K562 (cell line): Measurements from ENCODE around the gene ZNF133. TPM values are rescaled to one million over a fixed set of nuclear protein-coding genes. Genes with fewer than 3 reads are reported as not detected.

Experiments
- ATAC-seq: fragments of 200-7000 bp; cut with Tn5 transposase; 3 replicates; pipeline ENCODE4 v1.9.1; 2020; ENCODE audit warnings: moderate library complexity
- BruUV-seq: library from RNA; stranded (reverse); fragments of 400-500 nt; replicated peaks from 2 replicates; lab custom pipeline; 2021; lab: Mats Ljungman, UMichigan
- CTCF ChIA-PET: fragments of 300-600 bp; formaldehyde crosslinking; extraction: SDS; loops from one replicate; lab custom pipeline; 2021; ENCODE audit warnings: low intra/inter-chr PET ratio; lab: Yijun Ruan, JAX
- POLR2A ChIA-PET: fragments of 300-600, 350-650 bp; sonication (Branson Sonifier 250); formaldehyde crosslinking; extraction: SDS; loops from one replicate; lab custom pipeline; 2021; ENCODE audit warnings: antibody characterized with exemption, inconsistent platforms; lab: Yijun Ruan, JAX
- DNase-seq, 4 experiments: peaks; one replicate each; pipeline versions ENCODE4 v3.0.0 to v3.0.0-alpha.2; 2011 to 2018; ENCODE audit warnings: low spot score in 3 of 4, mixed read lengths in 3 of 4; ENCODE audit errors: extremely low read depth in 1 of 4
- FAIRE-seq: peaks from 2 replicates; lab custom pipeline; 2011; peaks lifted over from hg19 to GRCh38; lab: Jason Lieb, UNC
- H2AFZ ChIP-seq: 2 replicates; pipeline ENCODE4 v1.6.0; 2011; ENCODE audit warnings: low read depth, low read length, control low read depth, inconsistent platforms
- H3K27ac ChIP-seq: fragments of 200-600 bp; 3 replicates; pipeline ENCODE4 v1.8.0; 2011; ENCODE audit warnings: low read depth, mild to moderate bottlenecking, control low read depth, inconsistent platforms, low read length, moderate library complexity, mixed read lengths; ENCODE audit errors: extremely low read depth
- H3K27me3 ChIP-seq, 2 experiments: fragments of 300-600 bp in 1 of 2; 2 replicates in 1 of 2; 3 replicates in 1 of 2; pipeline versions ENCODE4 v1.6.0 to v1.8.0; 2011; ENCODE audit warnings: inconsistent platforms in 2 of 2, low read length in 2 of 2, mild to moderate bottlenecking in 1 of 2, mixed read lengths in 1 of 2, moderate library complexity in 1 of 2; ENCODE audit not compliant: control insufficient read depth in 2 of 2, insufficient read depth in 2 of 2
- H3K36me3 ChIP-seq: fragments of 300-600 bp; 3 replicates; pipeline ENCODE4 v1.8.0; 2011; ENCODE audit warnings: mild to moderate bottlenecking, low read length, inconsistent platforms; ENCODE audit not compliant: control insufficient read depth, insufficient read depth
- H3K4me1 ChIP-seq, 2 experiments: fragments of 200-600 bp in 1 of 2; replicated peaks in 1 of 2; 2 replicates in 1 of 2; 3 replicates in 1 of 2; pipeline versions ENCODE4 v1.5.1 to v1.8.0; 2011; ENCODE audit warnings: inconsistent platforms in 2 of 2, low read length in 2 of 2, mild to moderate bottlenecking in 1 of 2, mixed read lengths in 1 of 2, moderate library complexity in 1 of 2; ENCODE audit not compliant: control insufficient read depth in 2 of 2, insufficient read depth in 2 of 2
- H3K4me2 ChIP-seq: 2 replicates; pipeline ENCODE4 v1.6.1; 2011; ENCODE audit warnings: low read length, control low read depth, inconsistent platforms, mixed read lengths; ENCODE audit not compliant: insufficient read depth
- H3K4me3 ChIP-seq: fragments of 200-600 bp; sonication (generic), shearing (Covaris generic); 2 replicates; pipeline ENCODE4 v1.5.1; 2016; ENCODE audit warnings: control low read depth, inconsistent platforms
- H3K79me2 ChIP-seq: fragments of 200-600 bp; 3 replicates; pipeline ENCODE4 v1.8.0; 2011; ENCODE audit warnings: low read length, inconsistent platforms; ENCODE audit not compliant: control insufficient read depth, insufficient read depth
- H3K9ac ChIP-seq, 2 experiments: 2 replicates each; pipeline versions ENCODE4 v1.6.0 to v1.6.1; 2011; ENCODE audit warnings: low read depth in 2 of 2, low read length in 2 of 2, control low read depth in 1 of 2, inconsistent platforms in 1 of 2, mild to moderate bottlenecking in 1 of 2, mixed read lengths in 1 of 2; ENCODE audit not compliant: insufficient read depth in 1 of 2
- H3K9me1 ChIP-seq: one replicate; pipeline ENCODE4 v1.6.0; 2011; ENCODE audit warnings: inconsistent platforms, mild to moderate bottlenecking, low read length, moderate library complexity; ENCODE audit not compliant: control insufficient read depth, insufficient read depth
- H3K9me3 ChIP-seq: replicated peaks from 2 replicates; pipeline ENCODE4 v1.5.1; 2011; ENCODE audit warnings: low read depth, low read length, inconsistent platforms; ENCODE audit not compliant: control insufficient read depth, insufficient read depth
- H4K20me1 ChIP-seq: replicated peaks from 2 replicates; pipeline ENCODE4 v1.6.1; 2011; ENCODE audit warnings: low read length, inconsistent platforms, mixed read lengths; ENCODE audit not compliant: control insufficient read depth, insufficient read depth
- BCL6 ChIP-seq: fragments of 250-450 bp; sonication (Bioruptor Pico); IDR thresholded peaks from 2 replicates; pipeline ENCODE4 v1.4.0; 2020
- CBX2 ChIP-seq: fragments of 200-600 bp; sonication (generic); IDR thresholded peaks from one replicate; pipeline ENCODE4 v1.6.1; 2012; ENCODE audit warnings: mild to moderate bottlenecking, low read length, inconsistent platforms; ENCODE audit not compliant: insufficient read depth, poor library complexity, severe bottlenecking
- CHCHD3 ChIP-seq: fragments of 250-450 bp; sonication (Bioruptor Pico); IDR thresholded peaks from 2 replicates; pipeline ENCODE4 v2.1.2; 2022; ENCODE audit warnings: mild to moderate bottlenecking
- E2F1 ChIP-seq: sonication (generic); formaldehyde crosslinking; IDR thresholded peaks from 2 replicates; pipeline ENCODE4 v1.8.1; 2023; ENCODE audit warnings: mild to moderate bottlenecking, missing genetic modification reagents, moderate library complexity
- FIP1L1 ChIP-seq: fragments of 200-400 bp; formaldehyde crosslinking; IDR thresholded peaks from 2 replicates; pipeline ENCODE4 v1.6.1; 2018; ENCODE audit warnings: mild to moderate bottlenecking, low read depth, low read length; ENCODE audit not compliant: poor library complexity, severe bottlenecking
- HIVEP1 ChIP-seq: fragments of 250-450 bp; sonication (Bioruptor Pico); IDR thresholded peaks from 2 replicates; pipeline ENCODE4 v1.4.0; 2020; ENCODE audit warnings: mild to moderate bottlenecking
- KDM4B ChIP-seq, 2 experiments: fragments of 450-650 bp in 1 of 2; sonication (generic) in 1 of 2; IDR thresholded peaks; 2 replicates each; pipeline ENCODE4 v1.6.1; 2016 to 2017; ENCODE audit warnings: borderline replicate concordance in 2 of 2, antibody characterized with exemption in 1 of 2, low read depth in 1 of 2, mild to moderate bottlenecking in 1 of 2
- MXI1 ChIP-seq: IDR thresholded peaks from 2 replicates; pipeline ENCODE4 v1.6.1; 2011; ENCODE audit warnings: low read depth, mild to moderate bottlenecking, improper control_type of control experiment, low read length
- PML ChIP-seq: IDR thresholded peaks from 2 replicates; pipeline ENCODE4 v1.6.1; 2012; ENCODE audit warnings: low read length, inconsistent platforms
- POLR2A ChIP-seq: fragments of 450-650 bp; conservative IDR thresholded peaks from 2 replicates; pipeline ENCODE4 v1.6.1; 2016
- PTTG1 ChIP-seq: fragments of 450-650 bp; IDR thresholded peaks from 2 replicates; pipeline ENCODE4 v1.6.1; 2016; ENCODE audit warnings: low read depth, mild to moderate bottlenecking, missing genetic modification characterization, missing compliant biosample characterization
- RBM34 ChIP-seq: fragments of 200-400 bp; formaldehyde crosslinking; IDR thresholded peaks from 2 replicates; pipeline ENCODE4 v1.6.1; 2018; ENCODE audit warnings: low read length, borderline replicate concordance; ENCODE audit not compliant: insufficient read depth
- RCOR1 ChIP-seq, 2 experiments: IDR thresholded peaks; 2 replicates each; pipeline ENCODE4 v1.6.1; 2012; ENCODE audit warnings: low read depth in 2 of 2, low read length in 2 of 2, borderline replicate concordance in 1 of 2, improper control_type of control experiment in 1 of 2
- SNRNP70 ChIP-seq: fragments of 200-400 bp; formaldehyde crosslinking; optimal IDR thresholded peaks from 2 replicates; pipeline ENCODE3; 2017; ENCODE audit warnings: low read depth, low read length
- TAF15 ChIP-seq: fragments of 200-400 bp; formaldehyde crosslinking; IDR thresholded peaks from 2 replicates; pipeline ENCODE4 v1.6.1; 2017; ENCODE audit warnings: mild to moderate bottlenecking, low read depth, low read length, moderate library complexity
- TCF7L2 ChIP-seq: fragments of 150-350 bp; IDR thresholded peaks from 2 replicates; pipeline ENCODE4 v1.6.1; 2016; ENCODE audit warnings: low read depth, mild to moderate bottlenecking, low read length, moderate library complexity
- ZBTB34 ChIP-seq: fragments of 250-450 bp; sonication (Bioruptor Pico); IDR thresholded peaks from 2 replicates; pipeline ENCODE4 v1.8.0; 2021; ENCODE audit warnings: mild to moderate bottlenecking, moderate library complexity
- WGBS: fragments of 100-300 bp; shearing (Covaris generic); methylation state at CpG from one replicate; pipeline ENCODE4 v1.1.6; 2016; ENCODE audit warnings: low coverage, mixed read lengths; ENCODE audit not compliant: insufficient coverage; ENCODE audit errors: missing lambda C conversion rate; 5-methylcytosine and 5-hydroxymethylcytosine counted together
- in situ Hi-C: fragments of 300-500 bp; cut with MboI; formaldehyde crosslinking; loops from 4 replicates; pipeline ENCODE4 v1.15.0; 2018; ENCODE audit warnings: inconsistent platforms, mixed read lengths
- intact Hi-C: fragments of 100-400 bp; cut with micrococcal nuclease; formaldehyde crosslinking; loops from 2 replicates; pipeline ENCODE4 v1.14.2; 2022
- polyA plus RNA-seq, 8 experiments: library from polyadenylated mRNA; depleted of rRNA in 4 of 8; stranded (reverse) in 5 of 8; unstranded in 3 of 8; fragments of >200 nt; fragmentation: Nextera tagmentation in 2 of 8; fragmentation: Illumina TruSeq in 1 of 8; extraction: Ambion mirVana in 2 of 8; extraction: Trizol in 1 of 8; gene quantifications; 2 replicates each; pipeline versions ENCODE4 v1.2.1 to v1.2.3, GENCODE V29; 2011 to 2014; ENCODE audit warnings: inconsistent platforms in 1 of 8, missing spikeins in 1 of 8
- total RNA-seq, 7 experiments: library from RNA; depleted of rRNA in 6 of 7; stranded (reverse); fragments of >200 nt in 6 of 7; fragmentation: Illumina TruSeq in 2 of 7; extraction: Trizol in 2 of 7; gene quantifications; 2 replicates each; pipeline versions ENCODE4 v1.2.1 to v1.2.3, GENCODE V29; 2011 to 2021; ENCODE audit warnings: low replicate concordance in 1 of 7

ZNF133 gene
- total and polyA plus RNA-seq, 9 of the 15 experiments (the other 6 are each of a cell fraction or from before 2014, with no cell fraction given), result 1.1 to 6.5 (median 3.8) TPM

DNA sequence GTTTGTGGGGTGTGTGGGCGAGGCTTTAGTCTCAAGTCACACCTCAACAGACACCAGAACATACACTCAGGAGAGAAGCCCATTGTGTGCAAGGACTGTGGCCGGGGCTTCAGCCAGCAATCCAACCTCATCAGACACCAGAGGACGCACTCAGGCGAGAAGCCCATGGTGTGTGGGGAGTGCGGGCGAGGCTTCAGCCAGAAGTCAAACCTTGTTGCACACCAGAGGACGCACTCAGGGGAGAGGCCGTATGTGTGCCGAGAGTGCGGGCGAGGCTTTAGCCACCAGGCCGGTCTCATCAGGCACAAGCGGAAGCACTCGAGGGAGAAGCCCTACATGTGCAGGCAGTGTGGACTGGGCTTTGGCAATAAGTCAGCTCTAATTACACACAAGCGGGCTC is 27.8 kb downstream of the ZNF133 start:
- H3K27me3 ChIP-seq, result no peaks in the 10 kb centered on the region
- H3K79me2 ChIP-seq, result no peaks in the 10 kb centered on the region
- TF ChIP-seq CHCHD3 (CRISPR knock-in tag), result no peak
- no peak for TF ChIP-seq RCOR1 (IDR thresholded peaks at IDR 0.05; ENCODE audit: borderline replicate concordance in 1 of 2, low read depth in 2 of 2, low read length in 2 of 2)
- no peak for TF ChIP-seq BCL6 (CRISPR knock-in tag)
- no peak for TF ChIP-seq PML
- TF ChIP-seq SNRNP70, result no peak
- no peak for TF ChIP-seq ZBTB34 (CRISPR knock-in tag)
- no peak overlapping the region for H3K9ac ChIP-seq
- H3K9me3 ChIP-seq, result no peaks in the 10 kb centered on the region
- no TSS peak for BruUV-seq
- H3K4me2 ChIP-seq, result no peak overlapping the region
- peaks cover 3% of the 10 kb centered on the region for H3K9me1 ChIP-seq
- H3K4me3 ChIP-seq, result no peak overlapping the region
- intact Hi-C loops, result no loop called here
- ChIA-PET POLR2A (no interaction called here), CTCF (no interaction called here)
- H3K4me1 ChIP-seq, result no peaks in the 10 kb centered on the region; a peak in 1 of 5 replicates
- no peaks in the 10 kb centered on the region; the same call in 2 of the 3 replicates for H3K36me3 ChIP-seq
- 92% methylated on average over 11 of the region's 15 CpGs for WGBS
- ATAC-seq (no peak), FAIRE-seq (no peak), DNase-seq (no peak)
- H3K27ac ChIP-seq, result no peak overlapping the region
- in situ Hi-C loops, result no loop called here
- no peaks in the 10 kb centered on the region for H4K20me1 ChIP-seq
- no peak overlapping the region for H2AFZ ChIP-seq

DNA sequence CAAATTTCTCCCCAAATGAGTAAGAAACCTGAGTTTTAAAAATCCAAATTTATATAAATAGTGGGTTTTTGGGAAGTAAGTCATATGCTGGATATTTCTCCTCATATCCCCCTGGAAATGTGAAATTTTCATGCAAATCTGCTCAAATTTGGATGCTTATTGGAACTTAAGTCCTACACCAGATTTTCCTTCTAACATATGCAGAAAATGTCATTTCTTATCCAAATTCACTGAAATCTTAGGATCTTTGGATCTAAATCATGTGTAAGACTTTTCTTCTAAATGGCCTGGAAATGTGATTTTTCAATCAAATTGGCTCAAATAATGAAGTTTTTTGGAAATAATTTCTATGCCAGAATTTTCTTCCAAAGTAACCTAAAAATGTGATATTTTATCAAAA is 33.0 kb downstream of the ZNF133 start:
- ATAC-seq (no peak), FAIRE-seq (no peak), DNase-seq (no peak)
- H3K36me3 ChIP-seq, result no peaks in the 10 kb centered on the region
- no peaks in the 10 kb centered on the region for H3K27me3 ChIP-seq
- H4K20me1 ChIP-seq, result no peaks in the 10 kb centered on the region
- H3K9me3 ChIP-seq, result no peaks in the 10 kb centered on the region
- H3K79me2 ChIP-seq, result no peaks in the 10 kb centered on the region
- in situ Hi-C loops, result no loop called here
- H3K27ac ChIP-seq, result no peak overlapping the region
- H3K9me1 ChIP-seq, result peaks cover 2% of the 10 kb centered on the region
- no peak overlapping the region for H3K4me3 ChIP-seq
- BruUV-seq, result no TSS peak
- H3K9ac ChIP-seq, result no peak overlapping the region
- H3K4me1 ChIP-seq, result no peaks in the 10 kb centered on the region
- H3K4me2 ChIP-seq, result no peak overlapping the region
- CTCF ChIA-PET, result no interaction called here
- H2AFZ ChIP-seq, result no peak overlapping the region
- intact Hi-C loops, result no loop called here
- POLR2A ChIA-PET, result no interaction called here
- TF ChIP-seq HIVEP1 (CRISPR knock-in tag) (no peak), MXI1 (no peak), RBM34 (no peak), FIP1L1 (no peak), TCF7L2 (no peak), TAF15 (no peak), CBX2 (no peak), POLR2A (no peak), KDM4B (IDR thresholded peaks at IDR 0.05; ENCODE audit: borderline replicate concordance in 2 of 2, low read depth in 1 of 2) (no peak), E2F1 (CRISPR knock-in tag) (no peak), PTTG1 (no peak)
